ENCODE data around the gene SPINT3. TPM values are rescaled to one million over a fixed set of nuclear protein-coding genes. Genes with fewer than 3 reads are reported as not detected.
A peak's percentile ranks its signal among the peaks of the same experiment; 100 is the strongest.

Gene SPINT3
- total RNA-seq, 1 experiment from 2014 or later, result not detected

DNA sequence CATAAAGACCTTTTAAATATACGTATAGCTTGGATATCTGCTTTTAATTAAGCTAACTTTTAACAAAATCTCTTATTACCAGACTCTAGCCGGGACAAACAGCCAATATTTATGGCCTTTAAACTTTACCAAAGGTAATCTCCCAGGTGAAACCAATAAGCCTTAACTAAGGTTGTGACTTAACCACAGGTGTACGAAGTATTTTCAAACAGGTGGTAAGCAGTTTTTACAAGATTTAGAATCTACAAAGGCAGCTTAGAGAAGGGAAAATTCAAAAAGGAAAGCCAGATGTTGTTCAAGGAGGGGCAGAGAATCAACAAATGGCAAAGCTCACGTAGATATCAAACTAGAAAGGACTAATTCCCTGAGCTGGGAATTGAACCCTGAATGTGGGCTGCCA, 30.0 kb downstream of the SPINT3 start (continued):
- TF ChIP-seq, protein P1, sequence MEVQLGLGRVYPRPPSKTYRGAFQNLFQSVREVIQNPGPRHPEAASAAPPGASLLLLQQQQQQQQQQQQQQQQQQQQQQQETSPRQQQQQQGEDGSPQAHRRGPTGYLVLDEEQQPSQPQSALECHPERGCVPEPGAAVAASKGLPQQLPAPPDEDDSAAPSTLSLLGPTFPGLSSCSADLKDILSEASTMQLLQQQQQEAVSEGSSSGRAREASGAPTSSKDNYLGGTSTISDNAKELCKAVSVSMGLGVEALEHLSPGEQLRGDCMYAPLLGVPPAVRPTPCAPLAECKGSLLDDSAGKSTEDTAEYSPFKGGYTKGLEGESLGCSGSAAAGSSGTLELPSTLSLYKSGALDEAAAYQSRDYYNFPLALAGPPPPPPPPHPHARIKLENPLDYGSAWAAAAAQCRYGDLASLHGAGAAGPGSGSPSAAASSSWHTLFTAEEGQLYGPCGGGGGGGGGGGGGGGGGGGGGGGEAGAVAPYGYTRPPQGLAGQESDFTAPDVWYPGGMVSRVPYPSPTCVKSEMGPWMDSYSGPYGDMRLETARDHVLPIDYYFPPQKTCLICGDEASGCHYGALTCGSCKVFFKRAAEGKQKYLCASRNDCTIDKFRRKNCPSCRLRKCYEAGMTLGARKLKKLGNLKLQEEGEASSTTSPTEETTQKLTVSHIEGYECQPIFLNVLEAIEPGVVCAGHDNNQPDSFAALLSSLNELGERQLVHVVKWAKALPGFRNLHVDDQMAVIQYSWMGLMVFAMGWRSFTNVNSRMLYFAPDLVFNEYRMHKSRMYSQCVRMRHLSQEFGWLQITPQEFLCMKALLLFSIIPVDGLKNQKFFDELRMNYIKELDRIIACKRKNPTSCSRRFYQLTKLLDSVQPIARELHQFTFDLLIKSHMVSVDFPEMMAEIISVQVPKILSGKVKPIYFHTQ (CRISPR knock-in tag; IDR thresholded peaks at IDR 0.05), result no peak

GRCh38 chr20:45484676-45485075, 30.7 kb downstream of the SPINT3 start:
- peaks cover 16% of the 10 kb centered on the region for H3K36me3 Mint-ChIP-seq
- CTCF ChIA-PET, result interaction anchor here (0.8 to 4.3 kb wide), 11 partner anchors 15 to 286 kb away, joined by 3 to 41 read pairs (median 4); partner anchors contain the start of gene WFDC2
- no peak overlapping the region for H3K4me3 Mint-ChIP-seq
- peaks cover 34% of the 10 kb centered on the region for H3K4me1 Mint-ChIP-seq
- ATAC-seq (peak; percentile 59), DNase-seq (ENCODE audit: low spot score) (peak; percentile 33)
- TF ChIP-seq SOX15 (CRISPR knock-in tag; IDR thresholded peaks at IDR 0.05) (no peak), NR1H2 (CRISPR knock-in tag; IDR thresholded peaks at IDR 0.05) (no peak), SP1 (CRISPR knock-in tag; conservative IDR thresholded peaks at IDR 0.05) (no peak), NR2C2 (CRISPR knock-in tag; IDR thresholded peaks at IDR 0.05) (no peak), MXD4 (CRISPR knock-in tag; IDR thresholded peaks at IDR 0.05; ENCODE audit: borderline replicate concordance) (no peak), SMAD3 (CRISPR knock-in tag; IDR thresholded peaks at IDR 0.05; ENCODE audit: borderline replicate concordance) (no peak), ZBTB21 (CRISPR knock-in tag; IDR thresholded peaks at IDR 0.05; ENCODE audit: borderline replicate concordance) (no peak)
- TF ChIP-seq, protein P1 (CRISPR knock-in tag; IDR thresholded peaks at IDR 0.05), result no peak
- TF ChIP-seq, protein P2, sequence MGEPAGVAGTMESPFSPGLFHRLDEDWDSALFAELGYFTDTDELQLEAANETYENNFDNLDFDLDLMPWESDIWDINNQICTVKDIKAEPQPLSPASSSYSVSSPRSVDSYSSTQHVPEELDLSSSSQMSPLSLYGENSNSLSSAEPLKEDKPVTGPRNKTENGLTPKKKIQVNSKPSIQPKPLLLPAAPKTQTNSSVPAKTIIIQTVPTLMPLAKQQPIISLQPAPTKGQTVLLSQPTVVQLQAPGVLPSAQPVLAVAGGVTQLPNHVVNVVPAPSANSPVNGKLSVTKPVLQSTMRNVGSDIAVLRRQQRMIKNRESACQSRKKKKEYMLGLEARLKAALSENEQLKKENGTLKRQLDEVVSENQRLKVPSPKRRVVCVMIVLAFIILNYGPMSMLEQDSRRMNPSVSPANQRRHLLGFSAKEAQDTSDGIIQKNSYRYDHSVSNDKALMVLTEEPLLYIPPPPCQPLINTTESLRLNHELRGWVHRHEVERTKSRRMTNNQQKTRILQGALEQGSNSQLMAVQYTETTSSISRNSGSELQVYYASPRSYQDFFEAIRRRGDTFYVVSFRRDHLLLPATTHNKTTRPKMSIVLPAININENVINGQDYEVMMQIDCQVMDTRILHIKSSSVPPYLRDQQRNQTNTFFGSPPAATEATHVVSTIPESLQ (CRISPR knock-in tag; IDR thresholded peaks at IDR 0.05), result no peak
- TF ChIP-seq, protein P3, sequence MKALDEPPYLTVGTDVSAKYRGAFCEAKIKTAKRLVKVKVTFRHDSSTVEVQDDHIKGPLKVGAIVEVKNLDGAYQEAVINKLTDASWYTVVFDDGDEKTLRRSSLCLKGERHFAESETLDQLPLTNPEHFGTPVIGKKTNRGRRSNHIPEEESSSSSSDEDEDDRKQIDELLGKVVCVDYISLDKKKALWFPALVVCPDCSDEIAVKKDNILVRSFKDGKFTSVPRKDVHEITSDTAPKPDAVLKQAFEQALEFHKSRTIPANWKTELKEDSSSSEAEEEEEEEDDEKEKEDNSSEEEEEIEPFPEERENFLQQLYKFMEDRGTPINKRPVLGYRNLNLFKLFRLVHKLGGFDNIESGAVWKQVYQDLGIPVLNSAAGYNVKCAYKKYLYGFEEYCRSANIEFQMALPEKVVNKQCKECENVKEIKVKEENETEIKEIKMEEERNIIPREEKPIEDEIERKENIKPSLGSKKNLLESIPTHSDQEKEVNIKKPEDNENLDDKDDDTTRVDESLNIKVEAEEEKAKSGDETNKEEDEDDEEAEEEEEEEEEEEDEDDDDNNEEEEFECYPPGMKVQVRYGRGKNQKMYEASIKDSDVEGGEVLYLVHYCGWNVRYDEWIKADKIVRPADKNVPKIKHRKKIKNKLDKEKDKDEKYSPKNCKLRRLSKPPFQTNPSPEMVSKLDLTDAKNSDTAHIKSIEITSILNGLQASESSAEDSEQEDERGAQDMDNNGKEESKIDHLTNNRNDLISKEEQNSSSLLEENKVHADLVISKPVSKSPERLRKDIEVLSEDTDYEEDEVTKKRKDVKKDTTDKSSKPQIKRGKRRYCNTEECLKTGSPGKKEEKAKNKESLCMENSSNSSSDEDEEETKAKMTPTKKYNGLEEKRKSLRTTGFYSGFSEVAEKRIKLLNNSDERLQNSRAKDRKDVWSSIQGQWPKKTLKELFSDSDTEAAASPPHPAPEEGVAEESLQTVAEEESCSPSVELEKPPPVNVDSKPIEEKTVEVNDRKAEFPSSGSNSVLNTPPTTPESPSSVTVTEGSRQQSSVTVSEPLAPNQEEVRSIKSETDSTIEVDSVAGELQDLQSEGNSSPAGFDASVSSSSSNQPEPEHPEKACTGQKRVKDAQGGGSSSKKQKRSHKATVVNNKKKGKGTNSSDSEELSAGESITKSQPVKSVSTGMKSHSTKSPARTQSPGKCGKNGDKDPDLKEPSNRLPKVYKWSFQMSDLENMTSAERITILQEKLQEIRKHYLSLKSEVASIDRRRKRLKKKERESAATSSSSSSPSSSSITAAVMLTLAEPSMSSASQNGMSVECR (CRISPR knock-in tag; IDR thresholded peaks at IDR 0.05; ENCODE audit: borderline replicate concordance), result no peak
- TF ChIP-seq, protein P4, sequence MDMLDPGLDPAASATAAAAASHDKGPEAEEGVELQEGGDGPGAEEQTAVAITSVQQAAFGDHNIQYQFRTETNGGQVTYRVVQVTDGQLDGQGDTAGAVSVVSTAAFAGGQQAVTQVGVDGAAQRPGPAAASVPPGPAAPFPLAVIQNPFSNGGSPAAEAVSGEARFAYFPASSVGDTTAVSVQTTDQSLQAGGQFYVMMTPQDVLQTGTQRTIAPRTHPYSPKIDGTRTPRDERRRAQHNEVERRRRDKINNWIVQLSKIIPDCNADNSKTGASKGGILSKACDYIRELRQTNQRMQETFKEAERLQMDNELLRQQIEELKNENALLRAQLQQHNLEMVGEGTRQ (CRISPR knock-in tag; IDR thresholded peaks at IDR 0.05), result no peak
- H3K27ac Mint-ChIP-seq, result peak overlapping the region; percentile 47
- no peaks in the 10 kb centered on the region for H3K9me3 Mint-ChIP-seq
- H3K27me3 Mint-ChIP-seq (ENCODE audit: low read depth), result no peaks in the 10 kb centered on the region
- POLR2A ChIA-PET, result no interaction called here

All from WTC11 (cell line).